ENCODE results near the gene ANO5. TPM values are rescaled to one million over a fixed set of nuclear protein-coding genes. Genes with fewer than 3 reads are reported as not detected.

ANO5 gene
- total RNA-seq, 1 donor from 2014 or later: 1.2 TPM

DNA sequence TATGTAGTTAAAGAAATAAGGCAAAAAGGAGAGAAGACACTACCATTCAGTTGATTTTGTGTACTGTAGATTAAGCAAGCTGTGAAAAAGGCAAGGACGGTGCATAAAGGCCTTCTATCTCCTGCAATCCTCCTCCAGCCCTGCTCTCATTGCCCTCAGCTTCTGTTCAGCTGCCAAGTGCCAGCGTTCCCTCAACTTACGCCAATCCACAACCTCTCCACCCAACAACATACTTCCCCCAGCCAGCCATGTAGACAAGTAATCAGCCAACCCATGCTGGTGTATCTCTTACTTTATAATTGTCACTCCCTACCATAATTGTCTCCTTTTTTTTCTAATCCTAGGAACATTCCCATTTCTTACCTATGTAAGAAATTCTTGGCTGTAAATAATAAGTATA is 30.1 kb upstream of the ANO5 start:
- Histone ChIP-seq H3K36me3 (no peaks in the 10 kb centered on the region), H3K4me1 (no peaks in the 10 kb centered on the region), H3K27me3 (no peaks in the 10 kb centered on the region), H3K4me3 (no peak overlapping the region), H3K9me3 (no peaks in the 10 kb centered on the region), H3K27ac (no peak overlapping the region)
- intact Hi-C loops (cut with DNase I): no loop called here
- TF ChIP-seq POLR2AphosphoS5 (IDR thresholded peaks at IDR 0.05; ENCODE audit: insufficient read depth in 1 of 2, low read depth in 1 of 2) (no peak), POLR2A (IDR thresholded peaks at IDR 0.05) (no peak)
- TF ChIP-seq, protein P1, sequence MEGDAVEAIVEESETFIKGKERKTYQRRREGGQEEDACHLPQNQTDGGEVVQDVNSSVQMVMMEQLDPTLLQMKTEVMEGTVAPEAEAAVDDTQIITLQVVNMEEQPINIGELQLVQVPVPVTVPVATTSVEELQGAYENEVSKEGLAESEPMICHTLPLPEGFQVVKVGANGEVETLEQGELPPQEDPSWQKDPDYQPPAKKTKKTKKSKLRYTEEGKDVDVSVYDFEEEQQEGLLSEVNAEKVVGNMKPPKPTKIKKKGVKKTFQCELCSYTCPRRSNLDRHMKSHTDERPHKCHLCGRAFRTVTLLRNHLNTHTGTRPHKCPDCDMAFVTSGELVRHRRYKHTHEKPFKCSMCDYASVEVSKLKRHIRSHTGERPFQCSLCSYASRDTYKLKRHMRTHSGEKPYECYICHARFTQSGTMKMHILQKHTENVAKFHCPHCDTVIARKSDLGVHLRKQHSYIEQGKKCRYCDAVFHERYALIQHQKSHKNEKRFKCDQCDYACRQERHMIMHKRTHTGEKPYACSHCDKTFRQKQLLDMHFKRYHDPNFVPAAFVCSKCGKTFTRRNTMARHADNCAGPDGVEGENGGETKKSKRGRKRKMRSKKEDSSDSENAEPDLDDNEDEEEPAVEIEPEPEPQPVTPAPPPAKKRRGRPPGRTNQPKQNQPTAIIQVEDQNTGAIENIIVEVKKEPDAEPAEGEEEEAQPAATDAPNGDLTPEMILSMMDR (IDR thresholded peaks at IDR 0.05): no peak
- no peak for DNase-seq (ENCODE audit: extremely low spot score in 2 of 2)

DNA sequence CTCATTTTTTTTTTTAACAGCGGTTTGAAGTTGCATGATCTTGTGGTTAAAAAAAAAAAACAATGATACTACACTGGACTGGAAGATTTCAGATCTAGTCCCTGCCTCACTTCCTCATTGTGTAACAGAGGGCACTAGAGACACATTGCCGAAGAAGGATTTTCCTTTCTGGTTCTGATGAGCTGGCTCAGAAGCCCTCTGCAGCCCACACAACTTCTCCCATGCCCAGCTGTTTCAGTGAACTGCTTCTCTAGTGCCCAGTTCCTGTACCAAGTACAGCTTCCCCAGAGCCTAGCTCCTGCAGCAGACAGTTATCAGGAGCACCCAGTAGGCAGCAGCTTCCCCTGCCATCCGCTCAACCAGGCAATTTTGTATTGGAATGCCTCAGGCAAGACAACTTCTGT is 29.5 kb upstream of the ANO5 start:
- intact Hi-C loops (cut with DNase I): no loop called here
- TF ChIP-seq POLR2AphosphoS5 (IDR thresholded peaks at IDR 0.05; ENCODE audit: insufficient read depth in 1 of 2, low read depth in 1 of 2) (no peak), POLR2A (IDR thresholded peaks at IDR 0.05) (no peak)
- TF ChIP-seq, protein P1 (IDR thresholded peaks at IDR 0.05): no peak
- Histone ChIP-seq H3K4me3 (no peak overlapping the region), H3K36me3 (no peaks in the 10 kb centered on the region), H3K27me3 (no peaks in the 10 kb centered on the region), H3K9me3 (no peaks in the 10 kb centered on the region), H3K4me1 (no peaks in the 10 kb centered on the region), H3K27ac (no peak overlapping the region)
- no peak for DNase-seq (ENCODE audit: extremely low spot score in 2 of 2)

DNA sequence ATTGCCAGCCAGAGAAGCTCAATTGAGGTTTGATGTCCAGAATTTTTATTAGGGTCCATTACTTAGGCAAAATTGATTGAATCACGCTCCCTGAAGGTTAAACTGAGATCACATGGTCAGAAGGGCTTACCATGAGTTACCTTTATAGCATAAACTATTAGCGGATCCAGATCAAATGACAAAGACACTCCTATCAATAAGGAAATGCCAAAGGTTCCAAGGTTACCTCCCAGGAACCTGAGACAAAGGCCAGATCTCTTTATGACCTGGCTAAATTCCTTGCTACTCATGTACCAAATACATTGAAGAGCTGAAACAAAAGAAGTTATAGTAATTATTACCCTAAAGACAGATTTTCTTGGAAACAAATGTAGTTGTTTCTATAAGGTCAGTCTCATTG is 27.8 kb upstream of the ANO5 start:
- Histone ChIP-seq H3K27me3 (no peaks in the 10 kb centered on the region), H3K9me3 (no peaks in the 10 kb centered on the region), H3K36me3 (no peaks in the 10 kb centered on the region), H3K4me3 (no peak overlapping the region), H3K27ac (no peak overlapping the region), H3K4me1 (no peaks in the 10 kb centered on the region)
- TF ChIP-seq, protein P1 (IDR thresholded peaks at IDR 0.05): no peak
- TF ChIP-seq POLR2A (IDR thresholded peaks at IDR 0.05): no peak
- TF ChIP-seq POLR2AphosphoS5 (IDR thresholded peaks at IDR 0.05; ENCODE audit: insufficient read depth in 1 of 2, low read depth in 1 of 2): no peak
- no peak for DNase-seq (ENCODE audit: extremely low spot score in 2 of 2)
- intact Hi-C loops (cut with DNase I): no loop called here

DNA sequence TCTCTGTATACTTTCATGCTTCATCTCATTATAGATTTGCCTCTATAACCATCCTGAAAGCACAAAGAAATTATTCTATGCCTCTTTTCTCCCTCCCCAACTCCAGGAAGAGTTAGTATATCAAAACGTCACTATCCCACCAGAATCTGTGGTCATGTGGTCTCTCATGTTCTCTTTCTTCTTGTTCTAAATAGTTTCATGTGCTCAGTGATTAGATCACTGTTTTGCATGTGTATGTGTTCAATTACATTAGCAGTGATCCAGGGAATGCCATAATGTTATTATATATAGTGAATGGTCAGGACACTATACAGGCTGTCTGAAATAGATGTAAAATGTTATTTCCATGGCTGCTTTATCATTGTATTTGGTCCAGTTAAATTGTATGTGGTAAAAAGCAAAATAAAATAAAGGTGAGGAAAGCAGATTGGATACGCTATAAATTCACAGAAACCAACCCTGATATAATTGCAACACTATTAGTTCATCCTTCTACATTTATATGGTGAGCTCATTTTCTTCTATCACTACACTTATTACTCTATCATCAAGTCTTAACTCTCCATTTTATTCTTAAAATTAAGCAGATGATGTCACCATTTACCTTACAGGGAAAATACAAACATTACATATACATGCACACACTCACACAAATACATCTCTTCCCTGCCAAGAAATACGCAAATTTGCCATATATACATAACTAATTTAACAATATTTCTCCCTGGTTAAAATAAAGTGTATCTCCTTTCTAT is 26.9 kb upstream of the ANO5 start:
- Histone ChIP-seq H3K27ac (no peak overlapping the region), H3K27me3 (no peaks in the 10 kb centered on the region), H3K36me3 (no peaks in the 10 kb centered on the region), H3K9me3 (no peaks in the 10 kb centered on the region), H3K4me3 (no peak overlapping the region), H3K4me1 (no peaks in the 10 kb centered on the region)
- TF ChIP-seq POLR2AphosphoS5 (IDR thresholded peaks at IDR 0.05; ENCODE audit: insufficient read depth in 1 of 2, low read depth in 1 of 2): no peak
- TF ChIP-seq POLR2A (IDR thresholded peaks at IDR 0.05): no peak
- TF ChIP-seq, protein P1 (IDR thresholded peaks at IDR 0.05): no peak
- DNase-seq (ENCODE audit: extremely low spot score in 2 of 2): no peak
- intact Hi-C loops (cut with DNase I): no loop called here

DNA sequence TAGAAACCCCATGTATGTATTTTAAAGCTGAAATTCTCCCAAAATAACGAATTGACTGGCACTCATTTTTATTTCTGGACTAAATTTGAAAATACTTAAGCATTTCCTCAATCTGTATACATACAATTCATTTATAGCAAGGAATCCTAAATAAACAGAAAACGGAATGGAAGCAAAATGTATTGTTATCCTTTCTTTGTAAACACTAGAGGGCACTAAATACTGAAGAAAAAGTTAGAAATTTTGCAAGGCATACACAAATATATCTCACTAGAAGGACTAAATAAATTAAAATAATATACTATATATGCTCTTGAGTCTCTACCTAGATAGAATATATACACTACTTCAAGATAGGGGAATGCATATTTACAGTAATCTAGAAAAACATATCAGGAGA is 23.1 kb upstream of the ANO5 start:
- TF ChIP-seq, protein P1 (IDR thresholded peaks at IDR 0.05): no peak
- TF ChIP-seq POLR2A (IDR thresholded peaks at IDR 0.05): no peak
- TF ChIP-seq POLR2AphosphoS5 (IDR thresholded peaks at IDR 0.05; ENCODE audit: insufficient read depth in 1 of 2, low read depth in 1 of 2): no peak
- Histone ChIP-seq H3K27me3 (no peaks in the 10 kb centered on the region), H3K27ac (no peak overlapping the region), H3K36me3 (no peaks in the 10 kb centered on the region), H3K9me3 (no peaks in the 10 kb centered on the region), H3K4me3 (no peak overlapping the region), H3K4me1 (no peaks in the 10 kb centered on the region)
- intact Hi-C loops (cut with DNase I): no loop called here
- DNase-seq (ENCODE audit: extremely low spot score in 2 of 2): no peak

Measured in vagina (tissue), 2 donors.